SK-N-SH treated with all-trans-retinoic acid at 6 μM for 48 hours (cell line): Measurements from ENCODE around the gene THAP2.

Source experiments
- ATAC-seq: fragments of 200-7000 bp; cut with Tn5 transposase; 3 replicates; pipeline ENCODE4 v1.9.1; 2020; ENCODE audit warnings: mild to moderate bottlenecking, moderate library complexity
- ARNTL ChIP-seq: fragments of 450-650 bp; formaldehyde crosslinking; IDR thresholded peaks from 2 replicates; pipeline ENCODE4 v1.5.0; 2020; ENCODE audit warnings: low read depth, mild to moderate bottlenecking, moderate library complexity, borderline replicate concordance
- BACH2 ChIP-seq: fragments of 250-450 bp; sonication (Bioruptor Pico); IDR thresholded peaks from 2 replicates; pipeline ENCODE4 v1.9.0; 2021; ENCODE audit warnings: mild to moderate bottlenecking, borderline replicate concordance
- CREB5 ChIP-seq: fragments of 250-450 bp; sonication (Bioruptor Pico); IDR thresholded peaks from 2 replicates; pipeline ENCODE4 v1.5.1; 2020; ENCODE audit warnings: low read depth, mild to moderate bottlenecking, moderate library complexity
- CSDC2 ChIP-seq: fragments of 250-450 bp; sonication (Bioruptor Pico); IDR thresholded peaks from 2 replicates; pipeline ENCODE4 v1.5.0; 2020; ENCODE audit warnings: mild to moderate bottlenecking, moderate library complexity
- ESRRG ChIP-seq: fragments of 250-450 bp; sonication (Bioruptor Pico); IDR thresholded peaks from 2 replicates; pipeline ENCODE4 v1.6.1; 2021; ENCODE audit warnings: mild to moderate bottlenecking
- GLIS3 ChIP-seq: fragments of 250-450 bp; sonication (Bioruptor Pico); IDR thresholded peaks from 2 replicates; pipeline ENCODE4 v1.5.0; 2020; ENCODE audit warnings: mild to moderate bottlenecking, moderate library complexity
- ISL1 ChIP-seq: fragments of 250-450 bp; sonication (Bioruptor Pico); IDR thresholded peaks from 2 replicates; pipeline ENCODE4 v2.1.2; 2022; ENCODE audit warnings: mild to moderate bottlenecking, moderate library complexity
- OSR1 ChIP-seq: fragments of 250-450 bp; sonication (Bioruptor Pico); IDR thresholded peaks from 2 replicates; pipeline ENCODE4 v1.8.0; 2022; ENCODE audit warnings: moderate library complexity, mild to moderate bottlenecking, inconsistent platforms
- PATZ1 ChIP-seq: fragments of 250-450 bp; sonication (Bioruptor Pico); IDR thresholded peaks from 2 replicates; pipeline ENCODE4 v1.8.0; 2020; ENCODE audit warnings: mild to moderate bottlenecking, moderate library complexity, borderline replicate concordance
- POU6F1 ChIP-seq: fragments of 250-450 bp; sonication (Bioruptor Pico); IDR thresholded peaks from 2 replicates; pipeline ENCODE4 v1.8.0; 2021; ENCODE audit warnings: low read depth, mild to moderate bottlenecking, moderate library complexity, borderline replicate concordance
- PPARA ChIP-seq: fragments of 250-450 bp; sonication (Bioruptor Pico); IDR thresholded peaks from 2 replicates; pipeline ENCODE4 v1.5.0; 2020; ENCODE audit warnings: mild to moderate bottlenecking, borderline replicate concordance
- RARB ChIP-seq: fragments of 250-450 bp; sonication (Bioruptor Pico); IDR thresholded peaks from 2 replicates; pipeline ENCODE4 v1.8.0; 2021; ENCODE audit warnings: mild to moderate bottlenecking, moderate library complexity
- SNAI2 ChIP-seq: fragments of 250-450 bp; sonication (Bioruptor Pico); IDR thresholded peaks from 2 replicates; pipeline ENCODE4 v1.5.0; 2020; ENCODE audit warnings: mild to moderate bottlenecking, moderate library complexity
- TCF4 ChIP-seq: fragments of 250-450 bp; sonication (Bioruptor Pico); IDR thresholded peaks from 2 replicates; pipeline ENCODE4 v1.8.0; 2021; ENCODE audit warnings: mild to moderate bottlenecking, moderate library complexity, borderline replicate concordance
- TOX ChIP-seq: fragments of 250-450 bp; sonication (Bioruptor Pico); IDR thresholded peaks from 2 replicates; pipeline ENCODE4 v1.8.0; 2021; ENCODE audit warnings: mild to moderate bottlenecking, moderate library complexity, borderline replicate concordance
- ZC3H10 ChIP-seq: fragments of 250-450 bp; sonication (Bioruptor Pico); IDR thresholded peaks from 2 replicates; pipeline ENCODE4 v1.5.1; 2021; ENCODE audit warnings: mild to moderate bottlenecking, moderate library complexity
- ZFP3 ChIP-seq: fragments of 250-450 bp; sonication (Bioruptor Pico); IDR thresholded peaks from 2 replicates; pipeline ENCODE4 v1.5.0; 2020; ENCODE audit warnings: mild to moderate bottlenecking, moderate library complexity
- ZFP30 ChIP-seq: fragments of 450-650 bp; formaldehyde crosslinking; IDR thresholded peaks from 2 replicates; pipeline ENCODE4 v1.5.0; 2022; ENCODE audit warnings: mild to moderate bottlenecking, moderate library complexity
- ZNF565 ChIP-seq: fragments of 450-650 bp; formaldehyde crosslinking; conservative IDR thresholded peaks from 2 replicates; pipeline ENCODE4 v1.5.0; 2020; ENCODE audit warnings: low read depth, mild to moderate bottlenecking, moderate library complexity
- ZNF70 ChIP-seq: fragments of 450-650 bp; formaldehyde crosslinking; IDR thresholded peaks from 2 replicates; pipeline ENCODE4 v1.5.0; 2020; ENCODE audit warnings: mild to moderate bottlenecking, moderate library complexity
- ZNF8 ChIP-seq: fragments of 450-650 bp; formaldehyde crosslinking; IDR thresholded peaks from 2 replicates; pipeline ENCODE4 v1.5.0; 2020; ENCODE audit warnings: mild to moderate bottlenecking, moderate library complexity
- TF ChIP-seq, protein P1 (sequence below): fragments of 250-450 bp; sonication (Bioruptor Pico); IDR thresholded peaks from 2 replicates; pipeline ENCODE4 v1.5.1; 2021; ENCODE audit warnings: mild to moderate bottlenecking, moderate library complexity

THAP2 gene

GRCh38 chr12:71710276-71711125 is 46.4 kb downstream of the THAP2 start:
- TF ChIP-seq ZNF565 (CRISPR knock-in tag), result no peak
- no peak for TF ChIP-seq ZFP3 (CRISPR knock-in tag)
- no peak for TF ChIP-seq OSR1 (CRISPR knock-in tag)
- peak; percentile 34; the same call in 1 of the 2 replicates for TF ChIP-seq ISL1 (CRISPR knock-in tag)
- TF ChIP-seq BACH2 (CRISPR knock-in tag), result no peak
- no peak for TF ChIP-seq POU6F1 (CRISPR knock-in tag)
- no peak for TF ChIP-seq CREB5 (CRISPR knock-in tag)
- peak; percentile 98 for ATAC-seq

DNA sequence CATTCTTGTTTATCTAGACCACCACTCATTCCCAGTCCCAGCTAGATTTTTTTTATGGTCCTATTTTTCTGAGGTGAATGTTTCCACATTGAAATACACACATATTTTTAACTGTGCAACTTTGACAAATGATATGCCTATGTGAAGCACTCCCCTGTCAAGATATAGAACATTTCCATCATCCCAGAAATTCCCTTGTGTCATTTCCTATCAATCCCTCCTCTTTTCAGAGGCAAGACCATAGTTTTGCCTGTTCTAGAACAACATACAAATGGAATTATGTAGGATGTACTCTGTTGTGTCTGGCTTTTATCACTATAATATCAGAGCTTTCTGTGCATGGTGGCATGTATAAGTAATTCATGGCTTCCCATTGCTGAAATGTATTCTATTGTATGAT is 54.5 kb downstream of the THAP2 start:
- TF ChIP-seq RARB (CRISPR knock-in tag) (no peak), ZFP3 (CRISPR knock-in tag) (no peak), ZFP30 (CRISPR knock-in tag) (no peak), PPARA (no peak), POU6F1 (CRISPR knock-in tag) (no peak), ISL1 (CRISPR knock-in tag) (no peak), OSR1 (CRISPR knock-in tag) (no peak), ZNF70 (CRISPR knock-in tag) (no peak), ZNF565 (CRISPR knock-in tag) (no peak), PATZ1 (CRISPR knock-in tag) (no peak), BACH2 (CRISPR knock-in tag) (no peak), TOX (CRISPR knock-in tag) (no peak), SNAI2 (CRISPR knock-in tag) (no peak), ARNTL (CRISPR knock-in tag) (no peak), GLIS3 (CRISPR knock-in tag) (no peak), ZC3H10 (CRISPR knock-in tag) (no peak), CSDC2 (no peak)
- TF ChIP-seq, protein P1, sequence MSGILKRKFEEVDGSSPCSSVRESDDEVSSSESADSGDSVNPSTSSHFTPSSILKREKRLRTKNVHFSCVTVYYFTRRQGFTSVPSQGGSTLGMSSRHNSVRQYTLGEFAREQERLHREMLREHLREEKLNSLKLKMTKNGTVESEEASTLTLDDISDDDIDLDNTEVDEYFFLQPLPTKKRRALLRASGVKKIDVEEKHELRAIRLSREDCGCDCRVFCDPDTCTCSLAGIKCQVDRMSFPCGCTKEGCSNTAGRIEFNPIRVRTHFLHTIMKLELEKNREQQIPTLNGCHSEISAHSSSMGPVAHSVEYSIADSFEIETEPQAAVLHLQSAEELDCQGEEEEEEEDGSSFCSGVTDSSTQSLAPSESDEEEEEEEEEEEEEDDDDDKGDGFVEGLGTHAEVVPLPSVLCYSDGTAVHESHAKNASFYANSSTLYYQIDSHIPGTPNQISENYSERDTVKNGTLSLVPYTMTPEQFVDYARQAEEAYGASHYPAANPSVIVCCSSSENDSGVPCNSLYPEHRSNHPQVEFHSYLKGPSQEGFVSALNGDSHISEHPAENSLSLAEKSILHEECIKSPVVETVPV (CRISPR knock-in tag), result no peak

DNA sequence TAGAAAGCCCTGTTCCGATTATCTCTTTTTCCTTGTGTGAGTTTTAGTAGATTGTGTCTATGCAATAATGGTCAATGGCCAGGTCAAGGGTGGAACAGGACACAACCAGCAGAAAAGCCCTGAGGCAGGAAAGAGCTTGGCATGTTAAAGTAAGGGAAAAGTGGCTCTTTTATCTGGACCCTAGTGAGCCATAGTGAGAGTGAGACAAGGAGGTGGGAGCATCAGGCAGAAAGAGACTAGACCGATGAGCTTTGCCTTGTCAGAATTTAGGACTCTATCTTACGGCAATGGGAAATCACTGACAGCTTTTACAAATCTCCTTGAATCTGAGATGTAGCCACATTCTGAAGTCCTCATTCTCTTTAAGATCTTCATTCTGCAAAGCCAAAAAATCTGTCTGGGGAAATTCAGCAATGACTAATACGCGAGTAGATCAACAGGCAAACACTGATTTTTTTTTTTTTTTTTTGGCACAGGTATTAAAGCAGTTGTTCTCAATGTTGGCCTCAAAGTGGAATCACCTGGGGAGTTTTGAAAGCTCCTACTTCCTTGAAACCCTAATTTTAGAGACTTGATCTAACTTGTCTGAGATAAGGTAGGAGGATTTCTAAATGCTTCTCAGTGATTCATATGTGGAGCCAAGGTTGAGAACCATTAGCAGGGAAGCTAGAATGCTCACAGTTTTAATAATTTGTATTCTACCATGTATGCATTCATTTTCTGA is 55.7 kb downstream of the THAP2 start:
- ATAC-seq, result no peak
- TF ChIP-seq ZFP30 (CRISPR knock-in tag) (no peak), ZNF8 (CRISPR knock-in tag) (no peak), PATZ1 (CRISPR knock-in tag) (no peak), ESRRG (CRISPR knock-in tag) (no peak), ZNF70 (CRISPR knock-in tag) (no peak), RARB (CRISPR knock-in tag) (no peak), SNAI2 (CRISPR knock-in tag) (no peak), ZC3H10 (CRISPR knock-in tag) (no peak), ISL1 (CRISPR knock-in tag) (no peak), CSDC2 (no peak), ARNTL (CRISPR knock-in tag) (no peak), TOX (CRISPR knock-in tag) (no peak), OSR1 (CRISPR knock-in tag) (no peak), POU6F1 (CRISPR knock-in tag) (no peak), TCF4 (CRISPR knock-in tag) (no peak), BACH2 (CRISPR knock-in tag) (no peak)

More for the DNA sequence above, 54.5 kb downstream of the THAP2 start:
- ATAC-seq, result no peak
